Fibroblast of skin of back (primary cell): ENCODE results near the gene IL17RD.
"Not testable (repeated sequence)": the region's sequence is repeated elsewhere in the genome, so short reads cannot be mapped to it uniquely, and the experiment has no call there.

Experiments
- DNase-seq: peaks from one replicate; pipeline ENCODE4 v3.0.0-alpha.2; 2013

Gene IL17RD

GRCh38 chr3:57093489-57093888, 71.7 kb downstream of the IL17RD start:
- DNase-seq, result no peak

GRCh38 chr3:57091521-57092273, 73.5 kb downstream of the IL17RD start:
- no peak for DNase-seq

DNA sequence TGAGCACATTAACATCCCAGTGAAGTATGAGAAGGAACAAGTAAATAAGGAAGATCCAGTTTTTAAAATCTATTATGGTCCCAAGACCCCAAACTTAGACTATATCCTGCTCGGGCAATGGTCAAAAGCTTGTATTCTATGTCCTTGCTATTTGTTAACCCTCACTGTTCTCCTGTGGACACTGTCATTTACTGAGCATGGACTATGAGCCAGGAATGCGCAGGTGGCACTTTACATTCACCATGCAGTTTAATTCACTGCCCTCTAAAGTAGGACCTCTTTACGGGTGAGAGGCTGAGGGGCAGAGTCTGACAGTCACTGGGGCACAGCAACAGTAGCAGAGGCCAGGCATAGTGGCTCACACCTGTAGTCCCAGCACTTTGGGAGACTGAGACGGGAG, 76.1 kb downstream of the IL17RD start:
- no peak for DNase-seq

DNA sequence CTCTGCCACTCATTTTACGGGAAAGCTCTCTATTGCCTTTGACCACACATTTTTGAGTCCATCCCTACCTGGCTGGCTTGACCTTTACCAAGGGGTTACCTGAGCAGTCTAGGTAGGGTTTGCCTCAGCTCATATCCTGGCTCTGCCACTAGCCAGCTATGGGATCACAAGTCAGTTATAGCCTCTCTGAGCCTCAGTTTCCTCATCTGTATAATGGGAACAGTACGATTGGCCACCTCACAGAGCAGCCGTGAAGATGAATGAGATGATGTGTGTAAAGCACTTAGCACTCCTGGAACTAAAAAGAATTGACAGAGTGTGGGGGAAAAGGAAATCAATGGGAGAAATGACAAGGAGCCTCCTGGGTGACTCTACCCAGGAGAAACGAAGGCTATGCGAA, 76.7 kb downstream of the IL17RD start:
- no peak for DNase-seq

- DNase-seq, result no peak
Measured at GRCh38 chr3:57087361-57088092, 77.6 kb downstream of the IL17RD start.

DNA sequence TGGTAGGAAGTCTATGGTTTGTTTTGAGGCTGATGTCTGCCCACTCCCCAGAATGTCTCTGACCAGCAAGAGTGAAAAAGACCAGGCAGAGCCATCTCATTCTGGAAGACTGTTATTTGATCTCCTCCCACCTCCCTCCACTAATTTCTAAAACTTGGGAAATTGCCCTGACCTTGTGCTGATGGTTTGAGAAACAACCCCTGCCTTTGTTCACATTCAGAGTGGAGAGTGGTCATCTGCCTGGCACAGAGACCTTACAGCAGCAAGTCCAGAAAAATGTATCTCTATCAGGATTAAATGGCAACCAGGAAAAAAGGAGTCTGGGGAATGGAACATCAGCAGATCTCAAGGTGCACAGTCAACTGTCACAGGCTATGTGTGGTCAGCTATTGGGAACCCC, 79.0 kb downstream of the IL17RD start:
- no peak for DNase-seq

- no peak for DNase-seq
Measured at GRCh38 chr3:57085211-57085610, 79.9 kb downstream of the IL17RD start.

DNA sequence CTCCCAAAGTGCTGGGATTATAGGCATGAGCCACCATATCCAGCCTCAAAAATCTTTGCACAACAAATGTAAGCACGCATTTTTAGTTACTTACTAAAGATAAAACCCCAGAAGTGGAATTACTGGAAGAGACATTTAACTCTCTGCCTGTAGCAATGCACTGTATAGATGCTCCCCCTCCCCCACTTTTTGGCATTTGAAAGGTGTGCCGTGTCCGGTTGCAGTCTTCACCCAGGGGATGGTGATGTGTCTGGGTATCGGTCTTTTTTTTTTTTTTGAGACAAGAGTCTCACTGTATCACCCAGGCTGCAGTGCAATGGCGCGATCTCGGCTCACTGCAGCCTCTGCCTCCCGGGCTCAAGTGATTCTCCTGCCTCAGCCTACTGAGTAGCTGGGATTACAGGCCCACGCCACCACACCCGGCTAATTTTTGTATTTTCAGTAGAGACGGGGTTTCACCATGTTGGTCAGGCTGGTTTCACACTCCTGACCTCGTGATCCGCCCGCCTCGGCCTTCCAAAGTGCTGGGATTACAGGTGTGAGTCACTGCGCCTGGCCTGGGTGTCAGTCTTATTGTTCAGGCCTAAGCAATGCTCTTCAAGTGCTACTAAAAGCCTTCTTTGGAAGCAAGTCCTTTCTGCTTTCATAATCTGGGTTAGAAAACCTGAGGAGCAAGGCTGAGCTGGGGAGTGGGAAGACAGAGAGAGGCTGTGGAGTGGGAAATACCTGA, 81.7 kb downstream of the IL17RD start:
- not testable (repeated sequence) for DNase-seq

DNA sequence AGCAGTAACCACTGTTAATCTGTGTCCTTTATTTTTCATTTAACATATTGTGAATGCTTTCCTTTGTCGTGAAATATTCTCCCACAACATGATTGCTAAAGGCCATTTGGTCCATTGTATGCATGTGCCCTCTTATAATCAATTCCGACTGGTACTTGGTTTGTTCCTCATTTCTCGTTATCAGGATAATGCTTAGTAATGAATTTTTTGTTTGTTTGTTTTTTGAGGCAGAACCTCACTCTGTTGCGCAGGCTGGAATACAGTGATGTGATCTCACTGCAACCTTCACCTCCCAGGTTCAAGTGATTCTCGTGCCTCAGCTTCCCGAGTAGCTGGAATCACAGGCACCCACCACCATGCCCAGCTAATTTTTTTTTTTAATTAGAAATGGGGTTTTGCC, 82.7 kb downstream of the IL17RD start:
- no peak for DNase-seq

GRCh38 chr3:57081173-57081572, 84.0 kb downstream of the IL17RD start:
- DNase-seq, result no peak

- no peak for DNase-seq
Measured at GRCh38 chr3:57080171-57080570, 85.0 kb downstream of the IL17RD start.

- no peak for DNase-seq
Measured at GRCh38 chr3:57079474-57079831, 85.7 kb downstream of the IL17RD start.

DNA sequence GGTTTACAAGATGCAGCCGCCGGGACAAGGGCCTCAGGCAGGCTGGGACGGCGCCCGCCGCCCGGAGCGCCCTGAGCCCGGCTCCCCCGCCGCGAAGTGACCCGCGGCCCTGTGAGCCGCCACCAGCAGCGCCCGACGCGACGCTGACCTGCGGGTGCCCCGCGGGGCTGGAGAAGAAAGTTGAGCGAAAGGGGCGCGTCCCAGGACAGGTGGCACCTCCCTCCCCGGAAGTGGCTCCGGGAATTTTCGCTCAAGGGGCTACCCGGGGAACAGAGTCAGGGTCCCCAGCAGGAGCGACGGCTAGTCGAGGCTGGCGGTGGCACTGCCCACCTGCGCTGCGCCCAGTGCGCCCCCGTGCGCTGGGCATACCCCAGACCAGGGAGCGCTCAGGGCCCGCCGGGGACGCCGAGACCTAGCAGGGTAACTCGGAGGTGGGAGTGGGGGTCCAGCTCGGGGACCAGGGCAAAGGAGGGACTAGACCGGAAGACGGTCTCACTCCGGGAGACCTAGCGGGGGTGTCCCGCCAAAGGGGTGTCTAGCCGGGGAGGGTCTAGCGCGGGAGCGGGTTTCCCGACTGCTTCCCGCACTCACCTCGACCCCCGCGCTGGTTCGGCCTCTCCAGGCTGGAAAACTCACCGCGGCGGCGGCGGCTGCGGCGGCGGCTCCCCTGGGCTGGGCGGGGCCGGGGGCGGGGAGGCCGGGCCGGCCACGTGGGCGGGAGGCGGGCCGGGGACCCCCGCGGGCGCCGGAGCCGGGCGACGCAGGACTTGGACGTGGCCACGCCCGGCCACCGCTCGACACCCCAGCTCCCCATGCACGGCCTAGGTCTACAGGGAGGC, 86.3 kb downstream of the IL17RD start:
- DNase-seq, result peak; percentile 35

- peak; percentile 53 for DNase-seq
Measured at GRCh38 chr3:57078344-57078634, 86.9 kb downstream of the IL17RD start.

GRCh38 chr3:57077630-57078343, 87.4 kb downstream of the IL17RD start:
- no peak for DNase-seq

DNA sequence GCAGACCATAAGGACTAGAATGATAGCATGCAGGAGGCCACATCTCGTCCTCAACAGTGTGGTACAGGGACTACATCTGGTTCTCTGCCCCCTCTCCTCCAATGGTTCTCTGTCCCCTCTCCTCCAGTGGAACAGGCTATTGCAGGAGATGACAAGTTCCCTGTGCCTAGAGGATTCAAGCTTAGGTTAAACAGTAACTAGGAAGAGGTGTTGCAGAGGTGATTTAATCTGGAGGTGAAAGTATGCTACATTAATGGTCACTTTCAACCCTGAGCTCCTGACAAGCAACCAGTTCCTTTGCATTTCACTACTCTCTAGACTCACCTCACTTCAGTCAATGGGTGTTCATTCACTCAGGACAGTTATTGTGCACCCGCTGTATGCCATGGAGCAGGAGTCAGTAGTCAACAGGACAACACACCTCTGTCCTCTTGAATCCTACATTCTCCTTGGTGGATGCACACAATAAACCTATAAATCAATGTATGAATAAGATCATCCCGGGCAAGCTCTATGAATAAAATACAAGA, 88.7 kb downstream of the IL17RD start:
- no peak for DNase-seq

DNA sequence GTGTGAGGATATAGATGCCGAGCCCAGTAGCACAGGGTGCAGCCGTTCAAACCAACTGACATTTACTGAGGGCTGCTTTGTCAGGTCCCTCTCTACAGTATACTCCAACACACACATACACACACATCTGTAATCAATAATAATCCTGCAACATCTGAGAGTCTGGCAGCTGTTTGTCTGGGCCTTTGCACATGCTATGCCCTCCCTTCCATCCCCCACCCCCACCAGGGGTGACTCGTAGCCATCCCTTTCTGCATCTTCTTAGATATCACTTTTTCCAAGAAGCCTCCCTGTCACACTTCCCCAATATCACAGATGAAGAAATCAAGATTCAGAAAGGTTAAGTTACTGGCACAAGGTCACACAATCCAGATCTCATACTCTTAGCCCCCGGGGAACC, 91.0 kb downstream of the IL17RD start:
- no peak for DNase-seq

- DNase-seq, result no peak
Measured at GRCh38 chr3:57073628-57074027, 91.5 kb downstream of the IL17RD start.

- no peak for DNase-seq
Measured at GRCh38 chr3:57069503-57069902, 95.7 kb downstream of the IL17RD start.

GRCh38 chr3:57068437-57069089, 96.6 kb downstream of the IL17RD start:
- DNase-seq, result peak; percentile 71

DNA sequence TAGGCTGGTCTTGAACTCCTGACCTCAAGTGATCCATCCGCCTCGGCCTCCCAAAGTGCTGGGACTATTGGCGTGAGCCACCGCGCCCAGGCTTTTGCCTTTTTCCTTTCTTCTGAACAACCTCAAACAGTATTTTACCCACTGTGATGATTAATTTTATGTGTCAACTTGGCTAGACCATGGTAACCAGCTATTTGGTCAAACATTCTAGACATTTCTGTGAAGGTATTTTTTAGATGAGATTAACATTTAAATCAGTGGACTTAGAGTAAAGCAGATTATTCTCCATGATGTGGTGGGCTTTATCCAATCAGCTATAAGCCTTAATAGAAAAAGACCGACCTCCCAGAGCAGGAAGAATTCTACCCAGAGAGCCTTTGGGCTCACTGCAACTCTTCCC, 98.7 kb downstream of the IL17RD start:
- no peak for DNase-seq
